ENCODE results near the gene PIP4K2C.
"Not testable (repeated sequence)": the region's sequence is repeated elsewhere in the genome, so short reads cannot be mapped to it uniquely, and the experiment has no call there.

Gene PIP4K2C

GRCh38 chr12:57632958-57633840, 42.2 kb downstream of the PIP4K2C start, which contains the start of gene B4GALNT1:
Gene B4GALNT1 (minus strand): TSS chr12:57633201. CDS start chr12:57632132, 1,069 bp downstream.
- in situ Hi-C loops (cut with MboI; ENCODE audit: low sequenced_read_pairs): no loop called here

DNA sequence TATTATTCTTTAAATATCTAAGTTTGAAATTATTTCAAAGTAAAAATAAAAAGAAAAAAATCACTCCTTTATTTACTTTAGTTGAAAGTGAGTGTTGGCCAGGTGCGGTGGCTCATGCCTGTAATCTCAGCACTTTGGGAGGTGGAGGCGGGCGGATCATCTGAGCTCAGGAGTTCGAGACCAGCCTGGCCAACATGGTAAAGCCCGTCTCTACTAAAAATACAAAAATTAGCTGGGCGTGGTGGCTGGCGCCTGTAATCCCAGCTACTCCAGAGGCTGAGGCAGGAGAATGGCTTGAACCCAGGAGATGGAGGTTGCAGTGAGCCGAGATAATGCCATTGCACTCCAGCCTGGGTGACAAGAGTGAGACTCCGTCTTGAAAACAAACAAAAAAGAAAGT, 45.7 kb downstream of the PIP4K2C start:
- in situ Hi-C loops (cut with MboI; ENCODE audit: low sequenced_read_pairs): not testable (repeated sequence)

GRCh38 chr12:57637364-57637763, 46.4 kb downstream of the PIP4K2C start:
- in situ Hi-C loops (cut with MboI; ENCODE audit: low sequenced_read_pairs): no loop called here

DNA sequence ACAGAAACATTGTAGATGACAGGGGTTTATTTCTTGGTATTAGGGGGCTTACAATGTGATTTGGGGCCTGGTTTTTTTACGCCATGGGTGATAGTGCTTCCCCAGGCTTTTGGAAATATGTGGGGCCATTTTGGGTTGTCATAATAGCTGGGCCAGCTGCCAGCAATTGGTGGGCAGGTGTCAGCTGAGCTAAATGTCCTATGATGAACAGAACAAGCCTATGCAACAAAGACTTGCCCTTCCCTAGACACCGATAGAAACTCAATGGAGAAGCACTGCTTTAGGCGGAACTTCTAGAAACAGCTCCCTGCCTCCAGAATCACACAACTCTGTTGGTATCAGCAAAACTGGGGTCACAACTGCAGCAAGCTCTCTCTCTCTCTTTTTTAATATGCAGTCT, 47.1 kb downstream of the PIP4K2C start:
- in situ Hi-C loops (cut with MboI; ENCODE audit: low sequenced_read_pairs): no loop called here

- in situ Hi-C loops (cut with MboI; ENCODE audit: low sequenced_read_pairs): no loop called here
Observed at GRCh38 chr12:57640175-57641042, 49.4 kb downstream of the PIP4K2C start.

GRCh38 chr12:57641699-57642442, 50.9 kb downstream of the PIP4K2C start:
- in situ Hi-C loops (cut with MboI; ENCODE audit: low sequenced_read_pairs): no loop called here

- in situ Hi-C loops (cut with MboI; ENCODE audit: low sequenced_read_pairs): not testable (repeated sequence)
Observed at GRCh38 chr12:57645990-57646658, 55.1 kb downstream of the PIP4K2C start.

GRCh38 chr12:57646659-57647049, 55.7 kb downstream of the PIP4K2C start:
- in situ Hi-C loops (cut with MboI; ENCODE audit: low sequenced_read_pairs): not testable (repeated sequence)
